H1 (cell line): ENCODE measurements around the gene LYVE1. TPM values are rescaled to one million over a fixed set of nuclear protein-coding genes. Genes with fewer than 3 reads are reported as not detected.

Source experiments
- CTCF ChIA-PET: fragments of 300-600 bp; sonication (Branson Sonifier 250); formaldehyde crosslinking; loops from one replicate; lab custom pipeline; 2021; ENCODE audit not compliant: partially characterized antibody; lab: Charles Lee
- POLR2A ChIA-PET: fragments of 300-600 bp; sonication (Branson Sonifier 250); formaldehyde crosslinking; loops from one replicate; lab custom pipeline; 2021; ENCODE audit warnings: inconsistent platforms; ENCODE audit not compliant: partially characterized antibody; lab: Charles Lee
- DNase-seq, 2 experiments: peaks; one replicate each; pipeline versions ENCODE4 v3.0.0 to v3.0.0-alpha.2; 2010 to 2022; ENCODE audit warnings: low spot score in 2 of 2, low read depth in 1 of 2, mixed read lengths in 1 of 2
- FAIRE-seq: peaks from 2 replicates; lab custom pipeline; 2011; peaks lifted over from hg19 to GRCh38; lab: Jason Lieb, UNC
- H2AFZ ChIP-seq: 2 replicates; pipeline ENCODE4 v1.8.1; 2012; ENCODE audit warnings: low read length, inconsistent platforms
- H2AK5ac ChIP-seq: 2 replicates; pipeline ENCODE4 v1.6.1; 2013; ENCODE audit warnings: low read depth, low read length
- H2BK120ac ChIP-seq: replicated peaks from 2 replicates; pipeline ENCODE3; 2013; ENCODE audit warnings: low read depth, low read length, inconsistent platforms
- H2BK12ac ChIP-seq: 2 replicates; pipeline ENCODE4 v1.6.1; 2013; ENCODE audit warnings: low read depth, low read length
- H2BK15ac ChIP-seq: 2 replicates; pipeline ENCODE4 v1.6.1; 2013; ENCODE audit warnings: low read length
- H2BK20ac ChIP-seq: 2 replicates; pipeline ENCODE4 v1.6.1; 2013; ENCODE audit warnings: low read length
- H2BK5ac ChIP-seq: 2 replicates; pipeline ENCODE4 v1.6.1; 2013; ENCODE audit warnings: low read depth, low read length
- H3K14ac ChIP-seq: 2 replicates; pipeline ENCODE4 v1.6.1; 2013; ENCODE audit warnings: inconsistent platforms; ENCODE audit not compliant: insufficient read length
- H3K18ac ChIP-seq: 2 replicates; pipeline ENCODE4 v1.6.1; 2013; ENCODE audit warnings: low read length; ENCODE audit errors: extremely low read depth
- H3K23ac ChIP-seq: 2 replicates; pipeline ENCODE4 v1.6.1; 2013; ENCODE audit warnings: inconsistent platforms; ENCODE audit not compliant: insufficient read length
- H3K23me2 ChIP-seq: 2 replicates; pipeline ENCODE4 v1.6.1; 2013; ENCODE audit warnings: low read depth, low read length
- H3K27ac ChIP-seq: 2 replicates; pipeline ENCODE4 v1.6.1; 2011; ENCODE audit warnings: low read depth, low read length, inconsistent platforms
- H3K27me3 ChIP-seq, 4 experiments: replicated peaks in 1 of 4; 1 replicate in 1 of 4; 2 replicates in 3 of 4; pipeline versions ENCODE4 v1.6.1 to v1.8.1; 2011 to 2013; ENCODE audit warnings: low read length in 3 of 4, mild to moderate bottlenecking in 3 of 4, inconsistent platforms in 2 of 4, mixed read lengths in 2 of 4, moderate library complexity in 1 of 4; ENCODE audit not compliant: control insufficient read depth in 3 of 4, insufficient read depth in 3 of 4; ENCODE audit errors: extremely low read depth in 1 of 4
- H3K36me3 ChIP-seq, 4 experiments: 2 replicates each; pipeline versions ENCODE4 v1.6.1 to v1.8.1; 2011 to 2013; ENCODE audit warnings: mild to moderate bottlenecking in 4 of 4, low read length in 3 of 4, moderate library complexity in 2 of 4, control low read depth in 1 of 4, inconsistent platforms in 1 of 4; ENCODE audit not compliant: insufficient read depth in 4 of 4, control insufficient read depth in 2 of 4
- H3K4ac ChIP-seq: replicated peaks from 2 replicates; pipeline ENCODE3; 2013; ENCODE audit warnings: low read length, low read depth, mixed read lengths, inconsistent platforms; ENCODE audit not compliant: insufficient read length
- H3K4me1 ChIP-seq, 4 experiments: replicated peaks in 1 of 4; 1 replicate in 1 of 4; 2 replicates in 3 of 4; pipeline versions ENCODE4 v1.6.1 to v1.8.1; 2011 to 2013; ENCODE audit warnings: low read length in 3 of 4, inconsistent platforms in 2 of 4, mixed read lengths in 1 of 4; ENCODE audit not compliant: insufficient read depth in 4 of 4, control insufficient read depth in 3 of 4
- H3K4me2 ChIP-seq, 2 experiments: 2 replicates each; pipeline versions ENCODE4 v1.6.1 to v1.8.1; 2011 to 2013; ENCODE audit warnings: low read depth in 2 of 2, low read length in 2 of 2, control low read depth in 1 of 2, inconsistent platforms in 1 of 2, mild to moderate bottlenecking in 1 of 2; ENCODE audit not compliant: insufficient read depth in 1 of 2
- H3K4me3 ChIP-seq, 4 experiments: fragments of 200-600, 300-600 bp in 1 of 4; sonication (generic), shearing (Covaris generic), sonication (Bioruptor Twin) in 1 of 4; 2 replicates each; pipeline versions ENCODE4 v1.5.1 to v1.8.1; 2011 to 2016; ENCODE audit warnings: low read length in 4 of 4, low read depth in 3 of 4, control low read depth in 2 of 4, inconsistent platforms in 2 of 4, mild to moderate bottlenecking in 2 of 4, mixed read lengths in 1 of 4, moderate library complexity in 1 of 4; ENCODE audit not compliant: insufficient read depth in 2 of 4; ENCODE audit errors: extremely low read depth in 1 of 4
- H3K56ac ChIP-seq: replicated peaks from 2 replicates; pipeline ENCODE3; 2013; ENCODE audit warnings: low read depth, mild to moderate bottlenecking, mixed read lengths, low read length, inconsistent platforms; ENCODE audit not compliant: insufficient read length
- H3K79me1 ChIP-seq: 2 replicates; pipeline ENCODE4 v1.6.1; 2013; ENCODE audit warnings: low read depth, low read length, control low read depth
- H3K79me2 ChIP-seq, 2 experiments: 2 replicates each; pipeline versions ENCODE4 v1.6.1 to v1.8.1; 2012 to 2013; ENCODE audit warnings: low read length in 2 of 2, mild to moderate bottlenecking in 2 of 2, inconsistent platforms in 1 of 2; ENCODE audit not compliant: insufficient read depth in 2 of 2, control insufficient read depth in 1 of 2
- H3K9ac ChIP-seq, 4 experiments: replicated peaks in 1 of 4; 1 replicate in 1 of 4; 2 replicates in 3 of 4; pipeline versions ENCODE4 v1.6.1 to v1.8.1; 2011 to 2013; ENCODE audit warnings: low read depth in 3 of 4, low read length in 3 of 4, control low read depth in 2 of 4, mild to moderate bottlenecking in 2 of 4, moderate library complexity in 2 of 4, inconsistent platforms in 1 of 4; ENCODE audit errors: extremely low read depth in 1 of 4
- H3K9me3 ChIP-seq, 2 experiments: 2 replicates each; pipeline versions ENCODE4 v1.6.1 to v1.8.1; 2012 to 2013; ENCODE audit warnings: mild to moderate bottlenecking in 2 of 2, moderate library complexity in 2 of 2, control low read depth in 1 of 2, inconsistent platforms in 1 of 2, low read depth in 1 of 2, low read length in 1 of 2, mixed read lengths in 1 of 2; ENCODE audit not compliant: insufficient read depth in 2 of 2
- H4K20me1 ChIP-seq, 2 experiments: replicated peaks in 1 of 2; 2 replicates each; pipeline versions ENCODE3 to v1.8.1; 2011 to 2013; ENCODE audit warnings: inconsistent platforms in 2 of 2, low read length in 2 of 2, mild to moderate bottlenecking in 1 of 2; ENCODE audit not compliant: insufficient read depth in 2 of 2, control insufficient read depth in 1 of 2
- H4K5ac ChIP-seq: 2 replicates; pipeline ENCODE4 v1.6.1; 2013; ENCODE audit warnings: low read length, low read depth, mixed read lengths, inconsistent platforms; ENCODE audit not compliant: insufficient read length
- H4K8ac ChIP-seq: 2 replicates; pipeline ENCODE4 v1.8.0; 2013; ENCODE audit warnings: mild to moderate bottlenecking, moderate library complexity, low read length, inconsistent platforms; ENCODE audit not compliant: insufficient read depth; ENCODE audit errors: extremely low read depth
- H4K91ac ChIP-seq: replicated peaks from 2 replicates; pipeline ENCODE3; 2013; ENCODE audit warnings: low read length, mixed read lengths, inconsistent platforms; ENCODE audit not compliant: insufficient read length
- BCL11A ChIP-seq, 2 experiments: IDR thresholded peaks; one replicate each; pipeline ENCODE4 v1.6.1; 2011; ENCODE audit warnings: low read depth in 2 of 2, low read length in 2 of 2, mild to moderate bottlenecking in 2 of 2
- GABPA ChIP-seq: IDR thresholded peaks from 2 replicates; pipeline ENCODE4 v1.6.1; 2011; ENCODE audit warnings: mild to moderate bottlenecking, low read length, moderate library complexity, borderline replicate concordance; ENCODE audit not compliant: insufficient read depth
- JUND ChIP-seq: IDR thresholded peaks from 2 replicates; pipeline ENCODE4 v1.6.1; 2011; ENCODE audit warnings: mild to moderate bottlenecking, improper control_type of control experiment, low read length
- NRF1 ChIP-seq: IDR thresholded peaks from 2 replicates; pipeline ENCODE4 v1.6.1; 2011; ENCODE audit warnings: mild to moderate bottlenecking, low read depth, low read length, improper control_type of control experiment
- SP2 ChIP-seq: IDR thresholded peaks from 2 replicates; pipeline ENCODE4 v1.6.1; 2012; ENCODE audit warnings: mild to moderate bottlenecking, low read length, inconsistent platforms
- SRF ChIP-seq: IDR thresholded peaks from 2 replicates; pipeline ENCODE4 v1.6.1; 2011; ENCODE audit warnings: mild to moderate bottlenecking, low read depth, low read length, moderate library complexity
- polyA plus RNA-seq, 7 experiments: library from polyadenylated mRNA; depleted of rRNA in 3 of 7; stranded (reverse) in 5 of 7; unstranded in 2 of 7; fragments of >200 nt in 5 of 7; fragments of 200-250 nt in 2 of 7; gene quantifications; 1 replicate in 5 of 7; 2 replicates in 1 of 7; 4 replicates in 1 of 7; pipeline versions ENCODE4 v1.2.1 to v1.2.3, GENCODE V29; 2011 to 2013; ENCODE audit warnings: missing spikeins in 2 of 7, mixed read lengths in 2 of 7
- total RNA-seq: library from RNA; stranded (reverse); fragmentation: NEBNext Ultra II Directional; extraction: Animal tissue kit (Norgen Biotek cat#: 25700); gene quantifications from 2 replicates; pipeline ENCODE4 v1.2.1, GENCODE V29; 2021

Gene LYVE1
- total and polyA plus RNA-seq, 2 of the 8 experiments (the other 6 are each of a cell fraction or from before 2014, with no cell fraction given): 0.09 TPM; not detected in 1

- Histone ChIP-seq H2BK15ac (no peak overlapping the region), H3K23ac (no peak overlapping the region), H3K4ac (no peak overlapping the region), H2AK5ac (no peak overlapping the region), H3K56ac (no peak overlapping the region), H2BK12ac (no peak overlapping the region), H2BK120ac (no peak overlapping the region), H3K4me1 (no peaks in the 10 kb centered on the region), H3K18ac (no peak overlapping the region), H3K23me2 (no peaks in the 10 kb centered on the region), H3K14ac (no peak overlapping the region), H3K4me2 (no peak overlapping the region), H2AFZ (no peak overlapping the region), H4K91ac (no peak overlapping the region), H3K4me3 (no peak overlapping the region), H3K79me2 (no peaks in the 10 kb centered on the region), H3K79me1 (no peaks in the 10 kb centered on the region), H3K27ac (no peak overlapping the region), H2BK5ac (no peak overlapping the region), H3K36me3 (peaks cover 0 to 4% (median 1%) of the 10 kb centered on the region in 4 experiments; a peak in 2 of 8 replicates), H3K9me3 (no peaks in the 10 kb centered on the region), H4K8ac (no peak overlapping the region), H3K9ac (no peak overlapping the region), H4K20me1 (no peaks in the 10 kb centered on the region), H2BK20ac (no peak overlapping the region), H4K5ac (no peak overlapping the region), H3K27me3 (no peaks in the 10 kb centered on the region)
- ChIA-PET CTCF (no interaction called here), POLR2A (no interaction called here)
- DNase-seq: no peak
- FAIRE-seq: no peak
- TF ChIP-seq SP2 (no peak), NRF1 (no peak), SRF (no peak), GABPA (no peak), JUND (no peak), BCL11A (IDR thresholded peaks at IDR 0.05; ENCODE audit: low read depth in 2 of 2, low read length in 2 of 2) (no peak)
These were observed 50.3 kb downstream of the LYVE1 start for GRCh38 chr11:10518123-10518522.
